LNCAP (cell line): ENCODE results near the gene OLIG2.

Experiments used
- TF ChIP-seq, protein P1 (sequence below): fragments of 450-650 bp; IDR thresholded peaks from 2 replicates; pipeline ENCODE4 v1.5.1; 2017; ENCODE audit warnings: mild to moderate bottlenecking

Gene OLIG2

GRCh38 chr21:33070744-33070997 lies 44.9 kb downstream of the OLIG2 start:
- TF ChIP-seq, protein P1, sequence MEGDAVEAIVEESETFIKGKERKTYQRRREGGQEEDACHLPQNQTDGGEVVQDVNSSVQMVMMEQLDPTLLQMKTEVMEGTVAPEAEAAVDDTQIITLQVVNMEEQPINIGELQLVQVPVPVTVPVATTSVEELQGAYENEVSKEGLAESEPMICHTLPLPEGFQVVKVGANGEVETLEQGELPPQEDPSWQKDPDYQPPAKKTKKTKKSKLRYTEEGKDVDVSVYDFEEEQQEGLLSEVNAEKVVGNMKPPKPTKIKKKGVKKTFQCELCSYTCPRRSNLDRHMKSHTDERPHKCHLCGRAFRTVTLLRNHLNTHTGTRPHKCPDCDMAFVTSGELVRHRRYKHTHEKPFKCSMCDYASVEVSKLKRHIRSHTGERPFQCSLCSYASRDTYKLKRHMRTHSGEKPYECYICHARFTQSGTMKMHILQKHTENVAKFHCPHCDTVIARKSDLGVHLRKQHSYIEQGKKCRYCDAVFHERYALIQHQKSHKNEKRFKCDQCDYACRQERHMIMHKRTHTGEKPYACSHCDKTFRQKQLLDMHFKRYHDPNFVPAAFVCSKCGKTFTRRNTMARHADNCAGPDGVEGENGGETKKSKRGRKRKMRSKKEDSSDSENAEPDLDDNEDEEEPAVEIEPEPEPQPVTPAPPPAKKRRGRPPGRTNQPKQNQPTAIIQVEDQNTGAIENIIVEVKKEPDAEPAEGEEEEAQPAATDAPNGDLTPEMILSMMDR: no peak

DNA sequence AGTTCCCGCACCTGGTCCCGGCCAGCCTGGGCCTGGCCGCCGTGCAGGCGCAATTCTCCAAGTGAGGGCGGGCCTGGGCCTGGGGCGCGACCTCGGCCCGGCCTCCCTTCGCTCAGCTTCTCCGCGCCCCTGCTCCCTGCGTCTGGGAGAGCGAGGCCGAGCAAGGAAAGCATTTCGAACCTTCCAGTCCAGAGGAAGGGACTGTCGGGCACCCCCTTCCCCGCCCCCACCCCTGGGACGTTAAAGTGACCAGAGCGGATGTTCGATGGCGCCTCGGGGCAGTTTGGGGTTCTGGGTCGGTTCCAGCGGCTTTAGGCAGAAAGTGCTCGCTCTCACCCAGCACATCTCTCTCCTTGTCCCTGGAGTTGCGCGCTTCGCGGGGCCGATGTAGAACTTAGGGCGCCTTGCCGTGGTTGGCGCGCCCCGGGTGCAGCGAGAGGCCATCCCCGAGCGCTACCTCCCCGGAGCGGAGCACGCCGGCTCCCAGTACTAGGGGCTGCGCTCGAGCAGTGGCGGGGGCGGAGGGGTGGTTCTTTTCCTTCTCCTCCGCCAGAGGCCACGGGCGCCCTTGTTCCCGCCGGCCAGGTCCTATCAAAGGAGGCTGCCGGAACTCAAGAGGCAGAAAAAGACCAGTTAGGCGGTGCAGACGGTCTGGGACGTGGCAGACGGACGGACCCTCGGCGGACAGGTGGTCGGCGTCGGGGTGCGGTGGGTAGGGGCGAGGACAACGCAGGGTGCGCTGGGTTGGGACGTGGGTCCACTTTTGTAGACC lies 45.4 kb downstream of the OLIG2 start:
- TF ChIP-seq, protein P1: no peak

- TF ChIP-seq, protein P1: no peak
Measured at GRCh38 chr21:33071770-33072306, 46.1 kb downstream of the OLIG2 start.

DNA sequence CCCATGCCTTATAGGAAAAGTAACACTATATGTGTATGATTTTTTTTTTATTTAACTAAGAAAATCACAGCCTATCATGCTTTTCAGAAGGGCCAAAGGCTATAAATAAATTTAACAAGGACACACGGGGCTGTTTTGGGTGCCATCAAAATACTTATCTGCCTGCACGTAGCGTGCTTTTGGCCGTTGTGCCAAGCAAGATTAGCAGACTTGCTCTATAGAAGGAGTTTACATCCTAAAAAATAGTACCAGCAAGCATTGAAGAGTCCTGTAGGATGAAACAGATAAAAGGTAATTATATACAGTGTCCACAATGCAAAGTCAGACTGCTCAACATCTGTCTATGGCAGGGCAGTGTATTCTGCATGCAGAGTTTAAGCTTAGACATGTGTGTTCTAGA lies 47.9 kb downstream of the OLIG2 start:
- TF ChIP-seq, protein P1: no peak

- TF ChIP-seq, protein P1: no peak
Measured at GRCh38 chr21:33075128-33075527, 49.4 kb downstream of the OLIG2 start.

GRCh38 chr21:33075596-33076195 lies 50.0 kb downstream of the OLIG2 start:
- TF ChIP-seq, protein P1: no peak

DNA sequence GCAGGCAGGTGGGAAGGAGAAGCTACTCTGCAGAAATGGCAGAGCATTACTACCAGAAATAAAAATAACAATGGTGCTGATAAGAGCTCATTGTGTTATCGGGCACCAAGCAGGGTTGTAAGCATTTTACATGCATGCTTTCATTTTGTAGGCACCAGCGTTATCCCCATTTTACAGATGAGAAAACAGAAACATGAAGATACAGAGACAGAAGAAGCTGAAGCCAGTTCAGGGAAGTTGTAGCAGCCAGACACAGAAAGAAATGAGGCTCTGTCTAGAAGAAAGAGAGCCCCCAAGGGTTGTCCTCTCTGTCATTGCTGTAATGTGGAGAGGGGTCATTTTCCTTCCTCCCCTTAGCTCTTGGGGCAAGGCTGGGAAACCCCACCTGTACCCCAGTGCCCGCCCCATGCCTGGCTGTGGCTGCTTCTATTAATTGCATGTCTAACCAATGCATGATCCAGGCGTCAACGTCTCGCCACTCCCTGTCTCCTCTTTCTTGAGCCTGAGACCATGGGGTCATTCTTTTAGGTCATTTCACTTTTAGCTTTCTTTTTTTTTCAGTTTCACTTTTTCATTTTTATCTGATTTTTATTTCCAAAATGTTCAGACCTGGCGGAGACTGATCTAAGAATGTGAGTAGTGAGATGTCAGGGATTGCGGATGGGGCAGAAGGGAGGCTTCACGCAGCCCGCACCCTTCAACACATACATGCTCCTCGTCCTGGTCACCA lies 51.0 kb downstream of the OLIG2 start:
- TF ChIP-seq, protein P1: no peak
